Pons (tissue), 1 donor: ENCODE data around the gene INSIG1.

Source experiments
- DNase-seq: peaks from one replicate; pipeline ENCODE4 v3.0.0-alpha.2; 2016; ENCODE audit warnings: low spot score

Gene INSIG1

DNA sequence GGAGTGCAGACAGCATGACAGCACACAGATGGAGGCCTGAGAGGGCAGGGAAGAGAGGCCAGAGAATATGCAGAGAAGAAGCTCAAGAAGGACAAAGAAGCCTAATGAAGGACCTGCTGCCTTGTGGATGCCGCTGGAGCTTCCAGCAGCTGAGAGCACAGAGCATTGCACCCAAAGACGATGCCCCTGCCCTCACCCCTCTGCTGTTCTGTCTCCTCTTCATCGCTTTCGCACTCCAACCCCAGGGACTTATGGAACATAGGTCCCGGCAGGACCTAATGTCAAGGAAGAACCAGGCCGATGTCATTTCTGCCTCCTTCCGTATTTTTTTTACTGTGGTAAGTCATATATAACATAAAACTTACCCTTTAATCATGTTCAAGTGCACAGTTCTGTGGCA lies 12.3 kb upstream of the INSIG1 start:
- no peak for DNase-seq

DNA sequence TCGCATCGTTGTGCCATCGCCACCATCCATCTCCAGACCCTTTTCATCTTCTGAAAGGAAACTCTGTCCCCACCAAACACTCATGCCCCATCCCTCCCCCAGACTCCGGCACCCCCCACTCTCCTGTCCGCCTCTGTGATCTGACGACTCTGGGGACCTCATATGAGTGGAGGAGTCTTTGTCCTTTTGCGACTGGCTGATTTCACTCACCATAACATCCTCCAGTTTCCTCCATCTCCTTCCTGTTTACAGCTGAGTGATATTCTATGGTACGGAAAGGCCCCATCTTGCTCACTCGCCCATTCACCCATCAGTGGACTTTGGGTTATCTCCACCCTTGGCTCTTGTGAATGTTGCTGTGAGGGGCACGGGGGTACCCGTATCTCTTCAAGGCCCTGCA lies 11.8 kb upstream of the INSIG1 start:
- no peak for DNase-seq

DNA sequence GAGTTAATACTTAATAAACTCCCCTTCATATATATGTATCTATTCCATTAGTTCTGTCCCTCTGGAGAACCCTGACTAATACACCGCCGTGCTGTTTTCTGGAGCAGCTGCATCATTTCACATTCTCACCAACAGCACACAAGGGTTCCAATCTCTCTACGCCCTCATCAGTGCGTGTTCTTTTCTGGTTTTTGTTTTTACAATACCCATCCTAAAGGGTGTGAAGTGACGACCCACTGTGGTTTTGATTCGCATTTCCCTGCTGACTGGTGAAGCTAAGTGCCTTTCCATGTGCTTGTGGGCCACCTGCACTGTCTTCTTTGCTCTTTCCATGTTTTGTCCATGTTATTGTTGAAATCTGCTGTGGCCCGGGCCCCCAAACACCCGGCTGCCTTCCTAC lies 11.0 kb upstream of the INSIG1 start:
- DNase-seq = no peak

DNA sequence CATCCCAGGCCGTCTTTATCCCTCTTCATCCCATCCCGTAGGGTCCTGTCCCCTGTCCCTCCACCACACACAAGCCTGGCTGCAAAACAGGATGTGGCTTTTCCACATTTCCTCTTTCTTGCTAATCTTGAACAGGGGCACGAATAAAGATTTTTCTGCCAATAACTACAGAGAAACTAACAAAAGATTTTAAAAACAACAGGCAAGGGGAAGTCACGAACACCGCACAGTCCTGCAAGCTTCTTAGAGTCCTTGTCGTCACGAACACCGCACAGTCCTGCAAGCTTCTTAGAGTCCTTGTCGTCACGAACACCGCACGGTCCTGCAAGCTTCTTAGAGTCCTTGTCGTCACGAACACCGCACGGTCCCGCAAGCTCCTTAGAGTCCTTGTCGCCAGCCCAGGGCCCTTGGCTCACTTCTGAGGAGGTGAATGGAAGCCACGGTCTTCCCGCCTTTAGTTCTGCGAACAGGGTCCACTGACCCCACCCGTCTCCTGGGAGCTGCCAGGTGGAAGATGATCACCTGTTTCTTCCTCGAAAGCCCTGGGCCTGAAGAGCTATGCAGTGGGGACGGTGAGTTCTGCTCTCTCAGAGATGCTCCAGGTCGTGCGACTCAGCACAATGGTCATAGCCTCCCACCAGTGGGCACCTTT lies 10.3 kb upstream of the INSIG1 start:
- DNase-seq = no peak

DNA sequence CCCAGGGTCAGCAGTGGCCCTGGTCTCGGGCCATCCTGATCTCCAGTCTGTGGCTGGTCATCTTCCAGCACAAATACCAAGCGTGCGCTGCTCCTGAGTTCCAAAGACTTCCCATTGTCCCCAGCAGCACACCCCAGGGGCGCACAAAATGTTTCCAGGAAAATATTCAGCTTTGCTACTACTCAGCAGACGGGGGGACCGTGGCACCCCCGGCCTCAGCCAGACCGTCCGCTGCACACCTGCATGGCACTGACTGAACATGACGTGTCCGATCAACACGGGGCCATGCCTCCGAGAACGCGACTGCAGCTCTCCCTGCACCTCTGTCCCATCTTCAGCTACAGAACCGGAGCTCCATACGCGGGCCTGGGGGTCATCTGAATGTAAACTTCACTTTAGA lies 9.6 kb upstream of the INSIG1 start:
- DNase-seq = no peak

DNA sequence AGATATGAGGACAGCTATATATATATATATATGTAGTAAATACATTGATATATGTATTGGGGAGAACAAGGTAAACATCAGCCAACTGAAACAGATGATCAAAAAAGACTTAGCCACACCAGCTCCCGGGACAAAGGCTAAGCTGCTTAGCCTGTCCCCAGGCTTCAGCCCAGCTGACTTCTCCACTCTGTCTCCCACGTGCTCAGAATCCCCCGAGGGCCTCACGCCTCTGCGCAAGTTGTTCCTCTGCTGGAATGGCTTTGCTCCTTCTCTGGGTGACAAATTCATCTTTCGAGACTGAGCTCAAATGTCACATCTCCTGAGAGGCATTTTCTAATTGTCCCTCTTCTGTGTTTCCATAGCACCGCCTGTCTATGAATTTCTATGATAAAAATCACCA lies 8.6 kb upstream of the INSIG1 start:
- DNase-seq = no peak

DNA sequence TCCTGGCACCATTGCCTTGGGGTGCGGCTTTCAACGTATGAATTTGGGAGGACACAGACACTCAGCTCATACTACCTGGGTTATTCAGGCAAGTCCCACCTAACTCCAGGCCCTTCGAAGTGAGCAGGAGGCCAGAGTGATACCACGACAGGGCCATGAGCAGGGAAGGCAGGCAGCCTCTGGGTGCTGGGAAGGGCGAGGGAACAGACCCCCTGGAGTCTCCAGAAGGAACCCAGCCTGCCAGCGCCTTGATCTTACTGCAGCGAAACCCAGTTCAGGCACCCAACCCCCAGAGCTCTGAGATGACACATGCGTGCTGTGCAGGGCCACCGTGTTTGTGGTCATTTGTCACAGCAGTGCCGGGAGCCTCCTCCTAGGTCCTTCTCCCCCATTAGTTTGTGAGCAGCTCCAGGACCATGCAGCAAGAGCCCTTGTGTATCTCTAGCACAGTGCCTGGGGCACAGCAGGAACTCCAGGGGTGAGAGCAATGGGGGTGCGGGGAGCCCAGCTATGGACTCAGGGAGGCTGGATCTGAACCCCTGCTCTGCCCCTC lies 7.7 kb upstream of the INSIG1 start:
- DNase-seq = no peak

DNA sequence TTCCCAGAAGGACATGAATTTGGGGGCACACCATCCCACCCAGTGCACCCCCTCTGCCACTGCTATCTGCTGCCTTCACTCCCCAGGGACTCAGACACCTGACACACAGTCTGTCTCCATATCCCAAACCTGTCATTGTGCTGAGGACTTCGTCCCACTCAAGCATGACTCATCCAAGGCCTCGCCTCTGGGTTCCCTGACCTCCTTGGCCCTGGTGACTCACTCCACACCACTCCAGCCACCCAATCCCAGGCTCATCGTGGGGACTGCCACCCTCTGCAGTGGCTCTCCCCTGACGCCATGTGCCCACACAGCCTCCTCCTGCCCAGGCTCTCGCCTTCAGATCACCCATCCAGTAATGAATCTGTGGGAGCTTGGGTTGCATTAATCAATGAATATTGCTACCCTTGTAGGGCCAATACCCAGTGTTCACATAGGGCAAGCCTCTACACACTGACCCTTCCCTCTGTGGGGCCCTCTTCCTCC lies 6.6 kb upstream of the INSIG1 start:
- DNase-seq = no peak

DNA sequence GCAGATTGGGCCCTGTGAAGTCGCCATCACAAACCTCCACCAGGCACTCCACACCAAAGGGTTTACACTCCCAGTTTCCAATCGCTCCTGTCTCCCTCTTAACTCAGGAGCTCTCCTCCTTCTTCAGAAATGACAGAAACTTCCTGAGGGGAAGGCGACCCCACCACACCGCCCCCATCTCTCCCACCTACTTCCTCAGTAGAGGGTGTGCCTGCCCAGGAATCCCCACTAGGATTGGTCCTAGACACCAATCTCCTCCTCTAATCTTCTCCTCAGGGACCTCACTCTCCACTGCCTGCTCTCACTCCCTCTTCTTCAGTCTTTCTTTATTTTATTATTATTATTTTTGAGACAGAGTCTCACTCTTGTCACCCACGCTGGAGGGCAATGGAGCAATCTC lies 5.9 kb upstream of the INSIG1 start:
- no peak for DNase-seq

DNA sequence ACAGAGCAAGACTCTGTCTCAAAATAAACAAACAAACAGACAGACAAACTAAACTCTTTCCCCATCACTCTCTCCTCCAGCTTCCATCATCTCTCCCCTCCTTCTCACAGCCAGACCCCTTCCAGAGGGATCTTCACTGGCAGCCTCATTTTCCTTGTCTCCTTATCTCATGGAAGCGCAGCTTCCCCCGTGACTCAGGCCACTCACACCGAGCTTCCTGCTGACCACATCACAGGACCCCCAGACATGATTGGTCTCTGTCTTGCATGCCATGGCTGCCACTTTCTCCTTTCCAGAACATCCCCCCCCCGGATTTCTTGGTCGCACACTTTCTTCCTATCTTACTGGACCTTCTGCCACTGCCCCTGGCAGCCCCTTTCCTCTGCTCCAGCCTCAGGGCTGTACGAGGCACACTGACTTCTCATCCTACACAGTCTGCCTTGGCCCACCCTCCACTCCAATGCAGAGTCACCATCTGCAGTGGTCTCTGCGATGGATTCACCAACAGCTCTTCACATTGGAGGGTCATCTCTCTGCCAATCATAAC lies 4.9 kb upstream of the INSIG1 start:
- no peak for DNase-seq

DNA sequence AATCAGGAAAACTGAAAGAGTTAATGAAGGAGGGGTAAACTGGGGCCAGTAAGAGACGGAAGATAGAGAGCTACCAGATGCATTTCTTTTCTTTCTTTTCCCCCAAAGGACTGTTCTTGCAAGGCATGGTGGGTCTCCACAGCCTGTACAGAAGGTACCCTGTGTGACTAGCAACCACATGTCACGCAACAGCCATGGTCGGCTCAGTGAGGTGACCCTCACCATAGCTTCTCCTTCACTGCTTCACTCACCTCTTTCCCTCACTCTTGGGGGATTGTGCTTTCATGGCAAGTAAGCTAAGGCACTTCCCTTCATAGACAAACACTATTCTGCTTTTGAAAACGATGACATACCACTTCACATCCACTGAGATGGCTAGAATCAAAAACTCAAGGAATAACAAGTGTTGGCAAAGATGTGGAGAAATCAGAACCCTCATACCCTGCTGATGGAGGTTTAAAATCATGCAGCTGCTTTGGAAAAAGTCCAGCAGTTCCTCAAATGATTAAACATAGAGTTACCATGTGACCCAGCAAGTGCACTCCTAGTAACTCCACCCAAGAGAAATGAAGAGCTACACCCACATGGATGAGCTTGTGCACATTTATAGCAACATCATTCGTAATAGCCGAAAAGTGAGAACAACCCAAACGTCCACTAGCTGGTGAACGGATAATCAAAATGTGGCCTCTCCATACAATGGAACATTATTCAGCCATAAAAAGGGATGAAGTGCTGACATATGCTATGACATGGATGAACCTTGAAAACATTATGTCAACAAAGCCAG lies 3.8 kb upstream of the INSIG1 start:
- DNase-seq = no peak

DNA sequence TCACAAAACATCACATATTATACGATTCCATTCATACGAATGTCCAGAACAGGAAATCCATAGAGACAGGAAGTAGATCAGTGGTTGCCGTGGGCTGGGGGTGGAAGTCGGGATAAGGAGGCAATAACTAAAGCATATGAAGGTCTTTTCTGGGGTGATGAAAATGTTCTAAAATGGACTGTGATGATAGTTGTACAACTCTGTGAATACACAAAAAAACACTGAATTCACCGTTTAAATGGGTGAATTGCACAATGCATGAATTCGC lies 3.2 kb upstream of the INSIG1 start:
- no peak for DNase-seq

DNA sequence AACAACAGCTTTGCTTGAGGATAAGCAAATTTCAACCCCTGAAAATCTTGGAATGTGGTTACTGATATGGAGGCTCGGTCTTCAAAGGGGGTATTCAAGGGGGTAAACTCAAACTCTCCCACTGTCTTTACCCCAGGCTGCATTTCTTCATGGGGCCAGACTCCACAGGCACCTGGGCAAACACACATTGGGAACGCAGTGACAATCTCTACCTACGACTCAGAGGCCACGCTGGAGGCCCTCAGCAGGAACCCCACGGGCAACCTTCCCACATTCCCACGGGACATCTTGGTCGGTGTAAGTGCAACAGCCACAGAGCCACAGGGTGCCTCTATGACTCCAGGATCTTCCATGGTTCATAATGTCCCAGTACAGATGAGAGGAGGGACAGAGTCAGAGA lies 2.2 kb upstream of the INSIG1 start:
- DNase-seq = no peak

DNA sequence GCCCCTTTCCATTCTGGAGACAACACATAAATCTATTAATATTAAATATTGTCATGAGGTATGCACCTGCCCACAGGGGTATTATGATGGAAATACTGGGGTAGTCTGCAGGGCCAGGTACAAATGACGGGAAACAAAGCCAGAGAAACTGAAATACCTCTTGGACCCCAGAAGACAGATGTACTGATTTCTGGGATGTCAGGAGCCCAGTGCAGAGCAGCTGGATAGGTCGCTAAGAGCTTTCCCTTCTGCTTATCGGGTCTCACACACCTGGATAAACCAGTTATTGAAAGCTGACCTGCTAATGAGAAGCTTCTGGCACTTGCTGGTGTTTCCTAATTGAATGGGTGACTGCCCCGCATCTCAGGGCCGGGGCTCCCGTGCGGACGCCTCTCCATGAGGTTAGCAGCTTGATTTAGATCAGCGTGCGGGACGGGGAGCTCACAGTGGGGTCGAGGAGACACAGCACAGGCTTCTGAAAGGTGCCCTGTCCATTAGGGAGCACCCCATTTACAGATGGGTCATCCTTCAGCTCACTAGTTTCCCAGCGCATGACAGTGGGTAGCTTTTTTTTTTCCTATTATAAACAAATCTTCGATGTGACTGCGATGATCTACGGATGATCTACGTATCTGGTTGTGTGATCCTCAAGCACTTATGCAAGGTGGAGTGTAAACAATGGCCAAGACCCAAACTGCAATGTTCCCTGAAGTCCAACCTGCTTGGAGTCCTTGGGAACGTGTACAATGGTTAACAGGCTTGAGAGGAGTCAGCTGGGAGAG lies 1.5 kb upstream of the INSIG1 start:
- DNase-seq = no peak

DNA sequence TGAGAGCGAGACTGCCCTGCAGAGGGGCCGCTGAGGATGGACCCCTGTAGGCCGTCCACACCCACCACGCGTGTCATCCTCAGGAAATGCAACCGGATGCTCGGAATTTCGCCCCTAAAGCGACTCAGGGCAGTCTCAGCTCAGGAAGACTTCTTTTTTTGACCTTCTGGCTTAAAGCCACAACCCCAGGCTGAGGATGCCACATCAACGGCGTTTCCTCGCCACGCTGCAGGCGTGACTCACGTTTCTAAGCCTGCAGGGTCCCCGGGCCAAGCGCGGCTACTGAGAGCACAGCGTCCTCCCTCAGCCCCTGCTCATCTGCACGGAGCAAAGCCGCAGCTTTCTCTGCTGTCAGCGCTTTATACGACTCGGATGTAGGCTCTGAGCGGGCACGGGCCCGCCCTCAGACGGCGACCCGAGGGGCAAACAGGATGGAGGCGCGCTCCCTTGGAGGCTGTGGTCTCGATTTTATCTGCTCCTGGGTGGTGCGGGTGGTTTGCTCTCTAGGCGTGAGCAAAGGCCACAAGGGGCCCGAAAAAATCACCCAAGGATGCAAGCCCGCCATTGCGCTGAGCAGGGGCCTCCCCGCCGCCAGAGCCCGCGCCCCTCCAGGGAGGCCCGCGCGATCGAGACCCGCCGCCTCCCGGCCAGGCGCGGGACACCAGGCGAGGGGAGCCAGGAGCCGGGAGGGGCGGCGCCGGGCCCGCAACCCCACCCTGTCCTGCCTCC lies 726 bp upstream of the INSIG1 start:
- no peak for DNase-seq

DNA sequence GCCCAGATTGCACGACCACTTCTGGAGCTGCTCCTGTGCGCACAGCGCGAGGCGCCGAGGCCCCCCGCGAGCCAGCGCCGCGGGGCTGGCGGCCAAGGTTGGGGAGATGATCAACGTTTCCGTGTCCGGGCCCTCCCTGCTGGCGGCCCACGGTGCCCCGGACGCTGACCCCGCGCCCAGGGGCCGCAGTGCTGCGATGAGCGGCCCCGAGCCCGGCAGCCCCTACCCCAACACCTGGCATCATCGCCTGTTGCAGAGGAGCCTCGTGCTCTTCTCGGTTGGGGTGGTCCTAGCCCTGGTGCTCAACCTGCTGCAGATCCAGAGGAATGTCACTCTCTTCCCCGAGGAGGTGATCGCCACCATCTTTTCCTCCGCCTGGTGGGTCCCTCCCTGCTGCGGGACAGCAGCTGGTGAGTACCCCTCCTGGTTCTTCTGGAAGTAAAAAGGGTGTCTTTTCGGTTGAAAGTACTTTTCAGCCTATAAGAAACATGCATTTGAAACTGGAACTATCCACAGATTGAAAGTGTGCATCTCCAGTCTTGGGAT lies 683 bp downstream of the INSIG1 start:
- no peak for DNase-seq

DNA sequence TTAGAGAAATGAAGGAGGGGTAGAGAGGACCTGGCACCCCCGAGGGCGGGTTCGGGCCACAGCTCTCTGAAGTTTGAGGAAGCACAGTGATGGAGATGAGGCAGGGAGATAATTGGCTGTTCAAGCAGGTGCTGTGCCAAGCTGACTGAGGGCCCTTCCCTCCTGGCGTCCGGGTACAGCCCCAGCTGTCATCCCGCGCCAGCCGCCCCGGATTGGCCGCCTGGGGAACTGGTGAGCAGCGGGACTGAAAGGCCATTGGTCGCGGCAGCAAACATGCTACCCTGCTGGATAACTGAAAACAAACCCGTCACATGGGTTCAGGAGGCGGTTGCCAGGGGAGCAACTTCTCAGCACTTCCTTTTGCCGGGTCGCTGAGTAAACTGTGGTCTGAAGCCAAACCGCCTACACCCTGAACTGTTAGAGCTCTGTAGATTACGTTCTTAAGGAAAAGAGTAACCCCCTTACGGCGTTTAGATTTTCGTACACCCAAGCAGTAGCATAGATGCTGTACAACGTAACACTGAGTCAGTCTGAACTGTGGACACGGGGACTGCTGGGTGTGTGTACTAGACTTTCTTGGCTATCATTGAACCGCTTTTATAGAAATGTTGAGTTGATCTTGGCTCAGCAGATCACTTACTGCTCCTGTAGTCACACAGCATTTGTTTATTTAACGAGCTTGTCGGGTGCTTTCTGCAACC lies 1.3 kb downstream of the INSIG1 start:
- DNase-seq = peak; percentile 99

DNA sequence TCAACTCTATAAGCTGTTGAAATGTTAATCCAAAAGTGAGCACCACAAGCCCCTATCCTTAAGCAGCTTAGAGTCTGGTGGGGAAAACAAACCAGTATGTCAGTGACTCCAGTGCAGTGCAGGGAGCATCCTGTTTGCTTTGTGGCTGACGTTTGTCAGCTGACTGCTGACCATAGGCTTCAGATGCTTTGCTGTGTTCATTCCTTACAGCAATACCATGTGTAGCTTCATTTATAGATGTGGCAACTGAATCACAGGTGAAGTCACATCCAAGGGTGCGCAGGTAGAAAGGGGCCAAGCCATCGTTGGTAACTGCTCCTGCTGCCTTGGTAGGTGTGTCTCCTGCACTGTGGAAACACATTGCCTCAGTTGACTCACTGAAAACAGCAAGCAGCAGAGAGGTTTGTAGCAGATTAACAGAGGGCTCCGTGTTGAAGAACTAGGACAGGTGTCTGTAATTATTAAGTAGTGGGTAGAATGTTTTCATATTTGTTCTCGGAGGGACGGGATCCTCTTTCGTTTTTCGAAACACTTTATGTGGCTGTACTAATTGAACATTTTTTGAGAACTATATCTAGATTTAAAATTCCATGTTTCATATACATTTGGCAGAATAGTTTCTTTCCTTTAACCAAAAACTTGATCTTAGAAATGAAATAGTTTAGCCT lies 2.0 kb downstream of the INSIG1 start:
- DNase-seq = peak; percentile 78

DNA sequence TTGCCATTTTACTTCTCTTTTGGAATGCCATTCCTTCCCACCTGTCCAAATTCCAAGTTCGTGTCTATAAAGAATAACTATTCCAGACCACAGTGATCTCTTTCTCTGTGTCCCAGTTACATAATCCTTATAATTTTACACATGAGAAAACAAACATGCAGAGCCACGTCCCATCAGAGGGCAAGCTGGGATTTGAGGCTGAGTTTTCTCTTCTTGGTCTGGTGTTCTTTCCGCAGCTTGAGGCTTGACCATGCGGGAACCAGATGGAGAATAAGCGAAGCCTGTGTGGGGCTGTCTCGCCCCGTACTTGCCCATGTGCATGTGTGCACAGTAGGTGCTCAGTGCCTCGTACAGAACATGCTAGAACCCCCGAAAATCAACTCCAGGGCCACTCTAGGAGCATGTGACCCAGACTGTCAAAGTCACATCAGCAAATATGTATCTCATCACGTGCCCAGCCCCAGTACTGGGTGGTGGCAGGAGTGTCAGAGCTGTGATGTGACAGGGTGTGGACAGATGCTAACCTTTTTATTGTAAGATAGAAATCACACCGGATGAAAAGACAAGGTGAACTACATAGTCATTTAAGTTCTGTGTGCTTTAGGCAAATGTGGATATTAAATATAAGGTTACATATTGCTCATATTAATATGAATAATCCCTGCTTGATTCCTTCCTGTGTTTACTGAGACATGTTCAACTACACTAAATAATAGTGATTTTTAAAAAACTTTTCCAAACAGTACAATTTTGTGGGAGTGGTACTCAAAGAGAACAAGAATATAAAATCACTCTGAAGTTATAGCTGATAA lies 3.2 kb downstream of the INSIG1 start:
- DNase-seq = peak; percentile 66
